K562 (cell line): Measurements from ENCODE around the gene CCDC50. TPM values are rescaled to one million over a fixed set of nuclear protein-coding genes. Genes with fewer than 3 reads are reported as not detected.

ENCODE experiments used
- ATAC-seq: fragments of 200-7000 bp; cut with Tn5 transposase; 3 replicates; pipeline ENCODE4 v1.9.1; 2020; ENCODE audit warnings: moderate library complexity
- BruUV-seq: library from RNA; stranded (reverse); fragments of 400-500 nt; replicated peaks from 2 replicates; lab custom pipeline; 2021; lab: Mats Ljungman, UMichigan
- CTCF ChIA-PET: fragments of 300-600 bp; formaldehyde crosslinking; extraction: SDS; loops from one replicate; lab custom pipeline; 2021; ENCODE audit warnings: low intra/inter-chr PET ratio; lab: Yijun Ruan, JAX
- POLR2A ChIA-PET: fragments of 300-600, 350-650 bp; sonication (Branson Sonifier 250); formaldehyde crosslinking; extraction: SDS; loops from one replicate; lab custom pipeline; 2021; ENCODE audit warnings: antibody characterized with exemption, inconsistent platforms; lab: Yijun Ruan, JAX
- DNase-seq, 4 experiments: peaks; one replicate each; pipeline versions ENCODE4 v3.0.0 to v3.0.0-alpha.2; 2011 to 2018; ENCODE audit warnings: low spot score in 3 of 4, mixed read lengths in 3 of 4; ENCODE audit errors: extremely low read depth in 1 of 4
- FAIRE-seq: peaks from 2 replicates; lab custom pipeline; 2011; peaks lifted over from hg19 to GRCh38; lab: Jason Lieb, UNC
- H2AFZ ChIP-seq: 2 replicates; pipeline ENCODE4 v1.6.0; 2011; ENCODE audit warnings: low read depth, low read length, control low read depth, inconsistent platforms
- H3K27ac ChIP-seq: fragments of 200-600 bp; 3 replicates; pipeline ENCODE4 v1.8.0; 2011; ENCODE audit warnings: low read depth, mild to moderate bottlenecking, control low read depth, inconsistent platforms, low read length, moderate library complexity, mixed read lengths; ENCODE audit errors: extremely low read depth
- H3K27me3 ChIP-seq, 2 experiments: fragments of 300-600 bp in 1 of 2; 2 replicates in 1 of 2; 3 replicates in 1 of 2; pipeline versions ENCODE4 v1.6.0 to v1.8.0; 2011; ENCODE audit warnings: inconsistent platforms in 2 of 2, low read length in 2 of 2, mild to moderate bottlenecking in 1 of 2, mixed read lengths in 1 of 2, moderate library complexity in 1 of 2; ENCODE audit not compliant: control insufficient read depth in 2 of 2, insufficient read depth in 2 of 2
- H3K36me3 ChIP-seq: fragments of 300-600 bp; 3 replicates; pipeline ENCODE4 v1.8.0; 2011; ENCODE audit warnings: mild to moderate bottlenecking, low read length, inconsistent platforms; ENCODE audit not compliant: control insufficient read depth, insufficient read depth
- H3K4me1 ChIP-seq, 2 experiments: fragments of 200-600 bp in 1 of 2; replicated peaks in 1 of 2; 2 replicates in 1 of 2; 3 replicates in 1 of 2; pipeline versions ENCODE4 v1.5.1 to v1.8.0; 2011; ENCODE audit warnings: inconsistent platforms in 2 of 2, low read length in 2 of 2, mild to moderate bottlenecking in 1 of 2, mixed read lengths in 1 of 2, moderate library complexity in 1 of 2; ENCODE audit not compliant: control insufficient read depth in 2 of 2, insufficient read depth in 2 of 2
- H3K4me2 ChIP-seq: 2 replicates; pipeline ENCODE4 v1.6.1; 2011; ENCODE audit warnings: low read length, control low read depth, inconsistent platforms, mixed read lengths; ENCODE audit not compliant: insufficient read depth
- H3K4me3 ChIP-seq: fragments of 200-600 bp; sonication (generic), shearing (Covaris generic); 2 replicates; pipeline ENCODE4 v1.5.1; 2016; ENCODE audit warnings: control low read depth, inconsistent platforms
- H3K79me2 ChIP-seq: fragments of 200-600 bp; 3 replicates; pipeline ENCODE4 v1.8.0; 2011; ENCODE audit warnings: low read length, inconsistent platforms; ENCODE audit not compliant: control insufficient read depth, insufficient read depth
- H3K9ac ChIP-seq, 2 experiments: 2 replicates each; pipeline versions ENCODE4 v1.6.0 to v1.6.1; 2011; ENCODE audit warnings: low read depth in 2 of 2, low read length in 2 of 2, control low read depth in 1 of 2, inconsistent platforms in 1 of 2, mild to moderate bottlenecking in 1 of 2, mixed read lengths in 1 of 2; ENCODE audit not compliant: insufficient read depth in 1 of 2
- H3K9me1 ChIP-seq: one replicate; pipeline ENCODE4 v1.6.0; 2011; ENCODE audit warnings: inconsistent platforms, mild to moderate bottlenecking, low read length, moderate library complexity; ENCODE audit not compliant: control insufficient read depth, insufficient read depth
- H3K9me3 ChIP-seq: replicated peaks from 2 replicates; pipeline ENCODE4 v1.5.1; 2011; ENCODE audit warnings: low read depth, low read length, inconsistent platforms; ENCODE audit not compliant: control insufficient read depth, insufficient read depth
- H4K20me1 ChIP-seq: replicated peaks from 2 replicates; pipeline ENCODE4 v1.6.1; 2011; ENCODE audit warnings: low read length, inconsistent platforms, mixed read lengths; ENCODE audit not compliant: control insufficient read depth, insufficient read depth
- ELF2 ChIP-seq: fragments of 250-450 bp; sonication (Bioruptor Pico); IDR thresholded peaks from 2 replicates; pipeline ENCODE4 v1.5.0; 2021; ENCODE audit warnings: mild to moderate bottlenecking
- ETV1 ChIP-seq: fragments of 450-650 bp; conservative IDR thresholded peaks from 2 replicates; pipeline ENCODE4 v1.6.1; 2016; ENCODE audit warnings: missing genetic modification characterization, control low read depth, low read depth, missing compliant biosample characterization
- FIP1L1 ChIP-seq: fragments of 200-400 bp; formaldehyde crosslinking; IDR thresholded peaks from 2 replicates; pipeline ENCODE4 v1.6.1; 2018; ENCODE audit warnings: mild to moderate bottlenecking, low read depth, low read length; ENCODE audit not compliant: poor library complexity, severe bottlenecking
- HDAC8 ChIP-seq: fragments of 450-650 bp; IDR thresholded peaks from 2 replicates; pipeline ENCODE4 v1.6.1; 2016; ENCODE audit warnings: mild to moderate bottlenecking, missing genetic modification characterization, moderate library complexity, missing compliant biosample characterization
- HMGN3 ChIP-seq: IDR thresholded peaks from 2 replicates; pipeline ENCODE4 v1.6.1; 2011; ENCODE audit warnings: borderline replicate concordance, low read depth, mild to moderate bottlenecking, mixed read lengths, low read length; ENCODE audit not compliant: insufficient read length; ENCODE audit errors: extremely low read depth
- ILK ChIP-seq: fragments of 450-650 bp; IDR thresholded peaks from 2 replicates; pipeline ENCODE4 v1.6.1; 2016; ENCODE audit warnings: missing genetic modification characterization, low read depth, mild to moderate bottlenecking, missing compliant biosample characterization, moderate library complexity, borderline replicate concordance
- JUNB ChIP-seq: fragments of 450-650 bp; formaldehyde crosslinking; conservative IDR thresholded peaks from 2 replicates; pipeline ENCODE4 v1.4.0; 2020; ENCODE audit warnings: mild to moderate bottlenecking
- NEUROD1 ChIP-seq: fragments of 150-350 bp; IDR thresholded peaks from 2 replicates; pipeline ENCODE4 v1.6.1; 2014; ENCODE audit warnings: borderline replicate concordance, low read length, low read depth; ENCODE audit not compliant: partially characterized antibody
- NUFIP1 ChIP-seq: fragments of 450-650 bp; IDR thresholded peaks from 2 replicates; pipeline ENCODE4 v1.6.1; 2018; ENCODE audit not compliant: partially characterized antibody
- RBBP5 ChIP-seq: fragments of 200-600 bp; sonication (generic); IDR thresholded peaks from 2 replicates; pipeline ENCODE4 v1.6.1; 2012; ENCODE audit warnings: borderline replicate concordance, mild to moderate bottlenecking, low read length, control low read depth, inconsistent platforms; ENCODE audit not compliant: insufficient read depth, poor library complexity, severe bottlenecking
- RBM34 ChIP-seq: fragments of 200-400 bp; formaldehyde crosslinking; IDR thresholded peaks from 2 replicates; pipeline ENCODE4 v1.6.1; 2018; ENCODE audit warnings: low read length, borderline replicate concordance; ENCODE audit not compliant: insufficient read depth
- RFX7 ChIP-seq: fragments of 250-450 bp; sonication (Bioruptor Pico); IDR thresholded peaks from 2 replicates; pipeline ENCODE4 v1.5.1; 2021; ENCODE audit warnings: mild to moderate bottlenecking
- SFPQ ChIP-seq: fragments of 200-400 bp; formaldehyde crosslinking; IDR thresholded peaks from 2 replicates; pipeline ENCODE4 v1.6.1; 2017; ENCODE audit warnings: mild to moderate bottlenecking, low read depth, low read length, moderate library complexity
- VEZF1 ChIP-seq: fragments of 200-800 bp; sonication (Bioruptor generic); IDR thresholded peaks from 2 replicates; pipeline ENCODE4 v1.6.1; 2017; ENCODE audit warnings: missing genetic modification characterization, missing compliant biosample characterization
- ZNF175 ChIP-seq: fragments of 200-800 bp; sonication (Bioruptor generic); IDR thresholded peaks from 2 replicates; pipeline ENCODE4 v1.6.1; 2016; ENCODE audit warnings: low read depth, mild to moderate bottlenecking, missing genetic modification characterization, missing compliant biosample characterization
- ZNF445 ChIP-seq: fragments of 250-450 bp; sonication (Bioruptor Pico); IDR thresholded peaks from 2 replicates; pipeline ENCODE4 v1.4.0; 2020; ENCODE audit warnings: low read depth, mild to moderate bottlenecking, moderate library complexity
- ZNF76 ChIP-seq: fragments of 250-450 bp; sonication (Bioruptor Pico); IDR thresholded peaks from 2 replicates; pipeline ENCODE4 v1.4.0; 2020; ENCODE audit warnings: mild to moderate bottlenecking, moderate library complexity, borderline replicate concordance
- WGBS: fragments of 100-300 bp; shearing (Covaris generic); methylation state at CpG from one replicate; pipeline ENCODE4 v1.1.6; 2016; ENCODE audit warnings: low coverage, mixed read lengths; ENCODE audit not compliant: insufficient coverage; ENCODE audit errors: missing lambda C conversion rate; 5-methylcytosine and 5-hydroxymethylcytosine counted together
- in situ Hi-C: fragments of 300-500 bp; cut with MboI; formaldehyde crosslinking; loops from 4 replicates; pipeline ENCODE4 v1.15.0; 2018; ENCODE audit warnings: inconsistent platforms, mixed read lengths
- intact Hi-C: fragments of 100-400 bp; cut with micrococcal nuclease; formaldehyde crosslinking; loops from 2 replicates; pipeline ENCODE4 v1.14.2; 2022
- polyA plus RNA-seq, 8 experiments: library from polyadenylated mRNA; depleted of rRNA in 4 of 8; stranded (reverse) in 5 of 8; unstranded in 3 of 8; fragments of >200 nt; fragmentation: Nextera tagmentation in 2 of 8; fragmentation: Illumina TruSeq in 1 of 8; extraction: Ambion mirVana in 2 of 8; extraction: Trizol in 1 of 8; gene quantifications; 2 replicates each; pipeline versions ENCODE4 v1.2.1 to v1.2.3, GENCODE V29; 2011 to 2014; ENCODE audit warnings: inconsistent platforms in 1 of 8, missing spikeins in 1 of 8
- total RNA-seq, 7 experiments: library from RNA; depleted of rRNA in 6 of 7; stranded (reverse); fragments of >200 nt in 6 of 7; fragmentation: Illumina TruSeq in 2 of 7; extraction: Trizol in 2 of 7; gene quantifications; 2 replicates each; pipeline versions ENCODE4 v1.2.1 to v1.2.3, GENCODE V29; 2011 to 2021; ENCODE audit warnings: low replicate concordance in 1 of 7

The CCDC50 gene
- total and polyA plus RNA-seq, 9 of the 15 experiments (the other 6 are each of a cell fraction or from before 2014, with no cell fraction given): 8.4 to 63.4 (median 40.4) TPM

- POLR2A ChIA-PET: no interaction called here
- no TSS peak for BruUV-seq
- H3K79me2 ChIP-seq: no peaks in the 10 kb centered on the region
- FAIRE-seq: no peak
- no peaks in the 10 kb centered on the region for H3K27me3 ChIP-seq
- H2AFZ ChIP-seq: no peak overlapping the region
- H3K36me3 ChIP-seq: no peaks in the 10 kb centered on the region
- no peak overlapping the region for H3K4me2 ChIP-seq
- in situ Hi-C loops: no loop called here
- no peaks in the 10 kb centered on the region for H3K4me1 ChIP-seq
- WGBS: 0% methylated on average over 1 of the region's 1 CpG
- no peak for ATAC-seq
- no peak for TF ChIP-seq NEUROD1
- TF ChIP-seq ZNF175 (CRISPR knock-in tag): no peak
- TF ChIP-seq VEZF1: no peak
- no peak for TF ChIP-seq HMGN3
- TF ChIP-seq ZNF445 (CRISPR knock-in tag): no peak
- TF ChIP-seq ZNF76 (CRISPR knock-in tag): no peak
- no peak for TF ChIP-seq ELF2 (CRISPR knock-in tag)
- no peak for TF ChIP-seq HDAC8 (tag)
- TF ChIP-seq ILK (tag): no peak
- no peak for TF ChIP-seq FIP1L1
- no peak for TF ChIP-seq RBM34
- TF ChIP-seq JUNB (CRISPR knock-in tag): no peak
- no peak for TF ChIP-seq RBBP5
- TF ChIP-seq NUFIP1: no peak
- TF ChIP-seq SFPQ: no peak
- no peak for TF ChIP-seq RFX7
- no peak for TF ChIP-seq ETV1 (tag)
- H3K9me1 ChIP-seq: no peaks in the 10 kb centered on the region
- H4K20me1 ChIP-seq: no peaks in the 10 kb centered on the region
- H3K4me3 ChIP-seq: no peak overlapping the region
- intact Hi-C loops: no loop called here
- no peaks in the 10 kb centered on the region for H3K9me3 ChIP-seq
- no peak overlapping the region for H3K9ac ChIP-seq
- CTCF ChIA-PET: no interaction called here
- H3K27ac ChIP-seq: no peak overlapping the region
- no peak for DNase-seq
Measured at GRCh38 chr3:191280111-191280510, 49.1 kb upstream of the CCDC50 start.
